DMS153 (cell line): ENCODE measurements around the gene IDH3B.
"Not testable (repeated sequence)": the region's sequence is repeated elsewhere in the genome, so short reads cannot be mapped to it uniquely, and the experiment has no call there.

ENCODE experiments used
- DNase-seq: peaks from one replicate; lab custom pipeline; 2025; lab: John Stamatoyannopoulos, UW

The IDH3B gene

GRCh38 chr20:2694519-2694918 lies 30.5 kb upstream of the IDH3B start:
- no peak for DNase-seq

GRCh38 chr20:2694008-2694471 lies 30.0 kb upstream of the IDH3B start:
- no peak for DNase-seq

- no peak for DNase-seq
These were observed 29.4 kb upstream of the IDH3B start for GRCh38 chr20:2693286-2694007.

- DNase-seq = no peak
These were observed 28.9 kb upstream of the IDH3B start for GRCh38 chr20:2692886-2693285.

- DNase-seq = no peak
These were observed 28.2 kb upstream of the IDH3B start, which contains the start of gene EBF4 for GRCh38 chr20:2692036-2692885. EBF4 (plus strand) TSS chr20:2692780; CDS start chr20:2693646, 866 bp downstream.

- no peak for DNase-seq
These were observed 27.6 kb upstream of the IDH3B start for GRCh38 chr20:2691663-2692035.

- no peak for DNase-seq
These were observed 27.1 kb upstream of the IDH3B start for GRCh38 chr20:2691127-2691526.

GRCh38 chr20:2690718-2691117 lies 26.7 kb upstream of the IDH3B start:
- no peak for DNase-seq

GRCh38 chr20:2690213-2690612 lies 26.2 kb upstream of the IDH3B start:
- no peak for DNase-seq

- DNase-seq = no peak
These were observed 24.1 kb upstream of the IDH3B start for GRCh38 chr20:2688041-2688591.

GRCh38 chr20:2687514-2687913 lies 23.5 kb upstream of the IDH3B start:
- no peak for DNase-seq

- not testable (repeated sequence) for DNase-seq
These were observed 20.8 kb upstream of the IDH3B start for GRCh38 chr20:2684817-2685216.

GRCh38 chr20:2682040-2682439 lies 18.0 kb upstream of the IDH3B start:
- not testable (repeated sequence) for DNase-seq

GRCh38 chr20:2680046-2680445 lies 16.0 kb upstream of the IDH3B start:
- no peak for DNase-seq

- no peak for DNase-seq
These were observed 9.4 kb upstream of the IDH3B start for GRCh38 chr20:2673453-2673852.

GRCh38 chr20:2672446-2672845 lies 8.4 kb upstream of the IDH3B start:
- DNase-seq = no peak

- no peak for DNase-seq
These were observed 8.0 kb upstream of the IDH3B start for GRCh38 chr20:2671977-2672376.

GRCh38 chr20:2663364-2663886 lies 591 bp downstream of the IDH3B start:
- DNase-seq = no peak

GRCh38 chr20:2659547-2659946 lies 4.5 kb downstream of the IDH3B start:
- no peak for DNase-seq

GRCh38 chr20:2658414-2659354 lies 5.3 kb downstream of the IDH3B start:
- no peak for DNase-seq

- DNase-seq = no peak
These were observed 6.3 kb downstream of the IDH3B start for GRCh38 chr20:2657674-2658073.
